Keratinocyte (primary cell): ENCODE data around the gene SEMA4A. TPM values are rescaled to one million over a fixed set of nuclear protein-coding genes. Genes with fewer than 3 reads are reported as not detected.

Experiments used
- DNase-seq: peaks from one replicate; pipeline ENCODE4 v3.0.0-alpha.2; 2011; ENCODE audit warnings: low read depth, missing footprints, low spot score
- FAIRE-seq: peaks from 2 replicates; lab custom pipeline; 2011; peaks lifted over from hg19 to GRCh38; lab: Jason Lieb, UNC
- H2AFZ ChIP-seq: 2 replicates; pipeline ENCODE4 v1.6.0; 2012; ENCODE audit warnings: low read length, control low read depth, inconsistent platforms; ENCODE audit not compliant: control insufficient read depth
- H3K27ac ChIP-seq: 2 replicates; pipeline ENCODE4 v1.5.1; 2011; ENCODE audit warnings: low read length; ENCODE audit not compliant: control insufficient read depth, insufficient read depth
- H3K27me3 ChIP-seq: 3 replicates; pipeline ENCODE4 v1.6.0; 2011; ENCODE audit warnings: low read length; ENCODE audit not compliant: control insufficient read depth, insufficient read depth; ENCODE audit errors: extremely low read depth
- H3K36me3 ChIP-seq, 2 experiments: 2 replicates in 1 of 2; 3 replicates in 1 of 2; pipeline ENCODE4 v1.5.1; 2011; ENCODE audit warnings: low read length in 2 of 2, mild to moderate bottlenecking in 1 of 2; ENCODE audit not compliant: control insufficient read depth in 2 of 2, insufficient read depth in 2 of 2; ENCODE audit errors: extremely low read depth in 1 of 2
- H3K4me1 ChIP-seq: 3 replicates; pipeline ENCODE4 v1.5.1; 2011; ENCODE audit warnings: low read length; ENCODE audit not compliant: control insufficient read depth, insufficient read depth; ENCODE audit errors: extremely low read depth
- H3K4me2 ChIP-seq: 3 replicates; pipeline ENCODE4 v1.6.0; 2011; ENCODE audit warnings: low read depth, low read length; ENCODE audit not compliant: control insufficient read depth, insufficient read depth; ENCODE audit errors: extremely low read depth
- H3K4me3 ChIP-seq, 3 experiments: fragments of 200-600 bp in 1 of 3; sonication (generic) in 1 of 3; 2 replicates in 2 of 3; 3 replicates in 1 of 3; pipeline ENCODE4 v1.5.1; 2011 to 2016; ENCODE audit warnings: low read length in 3 of 3, mild to moderate bottlenecking in 3 of 3, control low read depth in 2 of 3, inconsistent platforms in 1 of 3, low read depth in 1 of 3, mixed read lengths in 1 of 3, mixed run types in 1 of 3, moderate library complexity in 1 of 3; ENCODE audit not compliant: control insufficient read depth in 2 of 3, insufficient read depth in 2 of 3; ENCODE audit errors: extremely low read depth in 1 of 3
- H3K79me2 ChIP-seq: 2 replicates; pipeline ENCODE4 v1.6.0; 2012; ENCODE audit warnings: low read length; ENCODE audit not compliant: control insufficient read depth, insufficient read depth
- H3K9ac ChIP-seq: 3 replicates; pipeline ENCODE4 v1.6.0; 2011; ENCODE audit warnings: low read length; ENCODE audit not compliant: control insufficient read depth, insufficient read depth; ENCODE audit errors: extremely low read depth
- H3K9me1 ChIP-seq: 3 replicates; pipeline ENCODE4 v1.6.0; 2011; ENCODE audit warnings: low read length; ENCODE audit not compliant: control insufficient read depth, insufficient read depth; ENCODE audit errors: extremely low read depth
- H3K9me3 ChIP-seq: 2 replicates; pipeline ENCODE4 v1.5.1; 2012; ENCODE audit warnings: low read depth, low read length; ENCODE audit not compliant: control insufficient read depth
- H4K20me1 ChIP-seq: 3 replicates; pipeline ENCODE4 v1.6.0; 2011; ENCODE audit warnings: low read length; ENCODE audit not compliant: control insufficient read depth, insufficient read depth; ENCODE audit errors: extremely low read depth
- CTCF ChIP-seq, 3 experiments: IDR thresholded peaks in 1 of 3; conservative IDR thresholded peaks in 1 of 3; optimal IDR thresholded peaks in 1 of 3; 2 replicates in 2 of 3; 3 replicates in 1 of 3; pipeline versions ENCODE3 to v1.5.1; 2011; ENCODE audit warnings: low read length in 3 of 3, mild to moderate bottlenecking in 3 of 3, moderate library complexity in 2 of 3, control low read depth in 1 of 3, inconsistent platforms in 1 of 3; ENCODE audit not compliant: insufficient read depth in 2 of 3; ENCODE audit errors: extremely low read depth in 1 of 3
- EZH2 ChIP-seq: IDR thresholded peaks from one replicate; pipeline ENCODE4 v1.6.1; 2012; ENCODE audit warnings: inconsistent platforms, mild to moderate bottlenecking, low read length, moderate library complexity
- dilution Hi-C: fragments of 300-500 bp; cut with MboI; formaldehyde crosslinking; loops from one replicate; pipeline ENCODE4 v1.7.0; 2020; ENCODE audit warnings: low sequenced_read_pairs; ENCODE audit not compliant: extremely low pct_ligation_motif_present
- polyA plus RNA-seq, 5 experiments: library from polyadenylated mRNA; depleted of rRNA in 3 of 5; stranded (reverse) in 3 of 5; stranded (forward) in 1 of 5; unstranded in 1 of 5; fragments of >200 nt; gene quantifications; 1 replicate in 1 of 5; 2 replicates in 3 of 5; 3 replicates in 1 of 5; pipeline versions ENCODE4 v1.2.1 to v1.2.3, GENCODE V29; 2011 to 2012; ENCODE audit warnings: missing spikeins in 2 of 5, low read depth in 1 of 5, low replicate concordance in 1 of 5

The SEMA4A gene
- polyA plus RNA-seq, 1 donor (not counting 4 experiments of a cell fraction or from before 2014, with no cell fraction given) = 7.9 TPM

DNA sequence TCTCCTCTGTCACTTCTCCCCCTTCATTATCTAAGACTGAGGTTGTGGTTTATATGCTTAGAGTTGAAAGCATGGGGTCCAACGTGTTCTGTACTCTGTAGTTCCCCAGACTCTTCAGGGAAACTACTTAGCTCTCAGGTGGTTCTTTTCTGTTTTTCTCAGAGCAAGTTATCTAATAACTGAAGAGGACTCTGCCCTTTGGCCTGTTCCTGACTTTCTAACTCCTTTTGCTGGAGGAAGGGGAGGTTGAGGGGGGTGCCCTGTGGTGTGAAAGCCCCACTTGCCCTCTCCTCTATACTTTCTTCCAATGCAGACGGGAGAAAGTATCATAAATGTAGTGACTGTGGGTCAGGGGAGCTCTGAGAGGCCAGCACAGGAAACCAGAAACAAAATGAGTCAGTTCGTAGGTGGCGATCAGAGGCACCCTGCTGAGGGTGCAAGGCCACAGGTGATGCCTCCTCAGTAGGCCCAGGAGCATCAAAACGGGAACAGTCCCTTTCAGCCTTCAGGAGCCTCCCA, 45.5 kb downstream of the SEMA4A start:
- H3K9me3 ChIP-seq = no peaks in the 10 kb centered on the region
- H3K36me3 ChIP-seq = peaks cover 16 to 22% of the 10 kb centered on the region in 2 experiments
- no peaks in the 10 kb centered on the region for H3K9me1 ChIP-seq
- no peak overlapping the region for H3K4me3 ChIP-seq
- H3K27me3 ChIP-seq = no peaks in the 10 kb centered on the region
- no peak overlapping the region for H3K9ac ChIP-seq
- H3K4me1 ChIP-seq = peaks cover 13% of the 10 kb centered on the region
- H2AFZ ChIP-seq = no peak overlapping the region
- H4K20me1 ChIP-seq = no peaks in the 10 kb centered on the region
- no peak overlapping the region for H3K27ac ChIP-seq
- no peak for TF ChIP-seq EZH2
- no peak for TF ChIP-seq CTCF (optimal IDR thresholded peaks at IDR 0.05 in 1 of 3, IDR thresholded peaks at IDR 0.05 in 1 of 3, conservative IDR thresholded peaks at IDR 0.05 in 1 of 3; ENCODE audit: extremely low read depth in 1 of 3, insufficient read depth in 2 of 3, low read length in 3 of 3)
- dilution Hi-C loops = no loop called here
- H3K79me2 ChIP-seq = peaks cover 68% of the 10 kb centered on the region
- H3K4me2 ChIP-seq = no peak overlapping the region
- DNase-seq (no peak), FAIRE-seq (no peak)

DNA sequence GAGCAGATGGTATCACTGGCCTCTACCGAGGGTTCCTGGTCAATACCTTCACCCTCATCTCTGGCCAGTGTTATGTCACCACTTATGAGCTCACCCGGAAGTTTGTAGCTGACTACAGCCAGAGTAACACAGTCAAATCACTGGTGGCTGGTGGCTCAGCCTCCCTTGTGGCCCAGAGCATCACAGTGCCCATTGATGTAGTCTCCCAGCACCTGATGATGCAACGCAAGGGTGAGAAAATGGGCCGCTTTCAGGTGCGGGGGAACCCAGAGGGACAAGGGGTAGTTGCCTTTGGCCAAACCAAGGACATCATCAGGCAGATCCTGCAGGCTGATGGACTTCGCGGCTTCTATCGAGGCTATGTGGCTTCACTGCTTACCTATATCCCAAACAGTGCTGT, 46.7 kb downstream of the SEMA4A start:
- H3K36me3 ChIP-seq = peaks cover 16 to 26% of the 10 kb centered on the region in 2 experiments
- H3K4me2 ChIP-seq = no peak overlapping the region
- no peak overlapping the region for H3K4me3 ChIP-seq
- H4K20me1 ChIP-seq = no peaks in the 10 kb centered on the region
- H3K9me3 ChIP-seq = no peaks in the 10 kb centered on the region
- no peak for TF ChIP-seq CTCF (optimal IDR thresholded peaks at IDR 0.05 in 1 of 3, IDR thresholded peaks at IDR 0.05 in 1 of 3, conservative IDR thresholded peaks at IDR 0.05 in 1 of 3; ENCODE audit: extremely low read depth in 1 of 3, insufficient read depth in 2 of 3, low read length in 3 of 3)
- no peak for TF ChIP-seq EZH2
- no peak overlapping the region for H3K27ac ChIP-seq
- peaks cover 8% of the 10 kb centered on the region for H3K4me1 ChIP-seq
- no peak overlapping the region for H2AFZ ChIP-seq
- no peak overlapping the region for H3K9ac ChIP-seq
- H3K27me3 ChIP-seq = no peaks in the 10 kb centered on the region
- FAIRE-seq (no peak), DNase-seq (no peak)
- H3K9me1 ChIP-seq = no peaks in the 10 kb centered on the region
- peaks cover 64% of the 10 kb centered on the region for H3K79me2 ChIP-seq
- dilution Hi-C loops = no loop called here
